Activated CD8-positive, alpha-beta memory T cell treated with anti-CD3 and anti-CD28 coated beads, Interleukin-2, amount 50 U/mL, for 4 hours (primary cell): ENCODE measurements around the gene ALS2CL.

Source experiments
- DNase-seq: peaks from one replicate; pipeline ENCODE4 v3.0.0-alpha.2; 2020

Gene ALS2CL

DNA sequence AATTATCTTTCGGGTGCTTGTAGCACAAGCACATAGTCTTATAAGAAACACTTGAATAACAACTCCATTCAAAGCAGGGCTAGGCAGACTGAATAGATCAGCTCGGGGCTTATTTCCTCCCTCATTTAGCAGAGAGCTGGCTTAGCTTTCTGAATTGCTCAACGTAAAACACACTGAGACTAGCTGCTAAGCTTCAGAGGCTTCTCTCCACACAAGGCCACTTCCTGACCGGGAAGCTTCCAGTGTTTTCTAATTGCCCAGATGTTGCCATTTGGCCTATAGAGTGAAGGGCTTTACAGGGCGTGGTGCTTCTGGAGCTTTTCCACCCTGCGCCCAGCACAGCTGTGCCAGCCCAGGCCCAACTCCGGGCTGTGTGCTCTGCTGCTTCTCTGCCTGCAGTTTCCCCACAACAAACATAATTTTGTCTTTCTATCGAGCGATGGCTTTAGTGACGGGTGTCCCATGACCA lies 64.5 kb downstream of the ALS2CL start:
- no peak for DNase-seq

DNA sequence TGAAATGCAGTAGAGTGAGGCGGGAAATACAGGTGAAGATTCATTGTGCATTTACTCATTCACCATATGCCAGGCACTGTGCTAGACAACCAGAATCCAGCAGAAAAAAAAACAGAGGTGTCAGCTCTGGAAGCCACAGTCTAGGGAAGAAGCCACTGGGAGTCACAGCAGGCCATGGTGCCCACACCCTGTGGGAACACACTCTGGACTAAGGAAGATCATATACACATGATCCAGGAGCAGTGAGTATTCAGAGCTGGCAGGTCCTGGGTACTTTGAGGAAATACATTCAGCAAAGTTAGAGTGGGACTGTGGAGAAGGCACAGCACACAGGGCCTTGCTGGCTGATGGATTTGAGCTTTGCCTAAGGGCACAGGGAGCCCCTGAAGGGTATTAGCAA lies 66.4 kb downstream of the ALS2CL start:
- DNase-seq: no peak

DNA sequence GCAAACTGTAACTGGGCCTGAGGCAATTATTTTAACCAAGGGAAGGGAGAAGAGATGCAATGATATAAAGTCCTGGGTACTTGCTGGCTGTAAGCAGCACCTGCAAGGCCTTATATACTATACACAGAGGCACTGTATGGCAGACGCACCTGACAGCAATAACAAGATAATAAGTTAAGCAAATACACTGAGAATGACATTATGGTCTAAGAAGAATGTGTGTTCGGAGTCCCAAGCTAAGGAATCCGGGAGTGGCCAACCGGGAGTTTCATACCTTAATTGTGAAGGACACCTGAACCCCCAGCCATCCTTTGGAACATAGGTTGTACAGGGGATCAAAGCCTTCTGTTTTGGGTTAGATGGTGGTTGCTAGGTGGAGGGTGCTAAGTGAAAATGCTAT lies 67.4 kb downstream of the ALS2CL start:
- no peak for DNase-seq

DNA sequence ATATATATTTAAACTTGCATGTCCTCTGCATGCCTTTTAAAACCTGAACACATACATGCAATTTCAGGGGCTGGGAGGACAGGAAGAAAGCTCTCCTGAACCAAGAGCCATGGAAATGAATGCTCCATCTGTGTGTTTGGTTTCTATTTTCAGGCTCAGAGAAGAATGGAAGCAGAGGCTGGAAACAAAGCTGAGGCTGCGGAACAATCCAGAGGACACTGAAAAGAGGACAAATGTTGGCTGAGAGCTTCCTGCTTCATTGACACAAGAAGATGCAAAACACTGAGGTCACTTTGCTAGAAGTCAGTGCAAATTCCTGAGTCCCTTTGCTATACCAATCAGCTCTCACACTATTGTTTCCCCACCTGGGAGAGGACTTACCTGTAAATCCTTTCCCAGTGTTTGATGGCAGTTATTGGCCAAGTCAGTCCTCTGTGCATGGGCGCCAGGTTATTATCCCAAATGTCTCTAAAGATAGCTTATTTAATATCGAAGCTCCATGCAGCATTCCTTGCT lies 68.4 kb downstream of the ALS2CL start:
- DNase-seq: no peak

DNA sequence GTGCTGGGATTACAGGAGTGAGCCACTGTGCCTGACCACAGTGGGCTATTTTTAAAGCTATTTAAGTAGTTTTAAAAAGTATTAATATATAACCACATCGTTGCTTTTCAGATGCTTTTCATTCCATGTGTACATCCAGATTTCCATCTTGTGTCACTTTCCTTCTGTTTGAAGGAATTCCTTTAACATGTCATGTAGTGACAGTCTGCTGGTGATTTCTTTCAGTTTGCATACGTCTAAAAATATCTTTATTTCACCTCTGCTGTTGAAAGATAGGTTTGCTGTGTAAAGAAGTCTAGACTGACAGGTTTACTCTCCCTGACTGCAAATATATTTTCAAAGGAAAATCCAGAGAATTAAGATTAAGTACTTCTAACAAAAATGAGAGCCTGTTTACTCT lies 68.9 kb downstream of the ALS2CL start:
- no peak for DNase-seq

DNA sequence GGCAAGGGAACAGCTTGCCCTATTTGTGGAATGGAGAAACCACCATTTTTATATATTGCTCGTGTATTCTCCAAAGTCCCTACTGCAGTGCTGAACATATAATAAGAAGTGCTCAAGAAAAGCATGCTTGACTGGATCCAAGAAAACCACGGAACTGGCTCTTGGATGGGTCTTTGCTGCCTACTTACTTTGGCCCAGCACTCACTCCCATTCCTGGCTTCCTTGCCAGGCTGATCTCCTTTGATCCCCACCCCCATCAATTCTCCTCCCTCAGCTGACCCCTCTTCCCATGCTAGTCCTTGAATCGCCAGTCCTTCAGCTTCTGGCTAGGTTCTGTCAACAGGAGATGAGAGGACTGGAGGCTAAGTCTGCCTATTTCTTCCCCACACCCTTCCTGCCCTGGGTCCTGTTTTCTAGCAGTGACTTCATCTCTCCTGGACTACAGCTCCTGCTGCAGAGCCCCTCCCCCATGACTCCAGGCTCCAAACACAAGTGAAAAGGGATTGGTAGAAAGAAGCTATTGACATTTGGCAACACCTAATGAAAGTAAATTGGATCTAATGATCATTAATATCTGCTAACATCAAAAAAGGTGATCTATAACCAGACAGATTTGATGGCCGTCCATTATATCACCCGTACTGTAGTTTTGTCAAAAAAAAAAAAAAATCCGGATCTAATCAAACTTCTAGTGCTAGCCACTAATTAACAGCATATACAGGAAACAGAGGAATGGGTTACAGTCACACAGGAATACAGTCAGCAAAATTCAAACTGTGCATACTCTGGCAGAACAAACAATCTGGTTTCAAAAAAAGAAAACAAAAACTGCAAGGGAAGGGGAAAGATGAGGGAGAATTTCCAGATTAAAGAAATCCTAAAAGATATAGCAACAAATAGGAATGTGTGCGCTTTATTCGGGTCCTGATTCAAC lies 73.4 kb downstream of the ALS2CL start:
- no peak for DNase-seq
